ENCODE measurements around the gene SH2D6.

DNA sequence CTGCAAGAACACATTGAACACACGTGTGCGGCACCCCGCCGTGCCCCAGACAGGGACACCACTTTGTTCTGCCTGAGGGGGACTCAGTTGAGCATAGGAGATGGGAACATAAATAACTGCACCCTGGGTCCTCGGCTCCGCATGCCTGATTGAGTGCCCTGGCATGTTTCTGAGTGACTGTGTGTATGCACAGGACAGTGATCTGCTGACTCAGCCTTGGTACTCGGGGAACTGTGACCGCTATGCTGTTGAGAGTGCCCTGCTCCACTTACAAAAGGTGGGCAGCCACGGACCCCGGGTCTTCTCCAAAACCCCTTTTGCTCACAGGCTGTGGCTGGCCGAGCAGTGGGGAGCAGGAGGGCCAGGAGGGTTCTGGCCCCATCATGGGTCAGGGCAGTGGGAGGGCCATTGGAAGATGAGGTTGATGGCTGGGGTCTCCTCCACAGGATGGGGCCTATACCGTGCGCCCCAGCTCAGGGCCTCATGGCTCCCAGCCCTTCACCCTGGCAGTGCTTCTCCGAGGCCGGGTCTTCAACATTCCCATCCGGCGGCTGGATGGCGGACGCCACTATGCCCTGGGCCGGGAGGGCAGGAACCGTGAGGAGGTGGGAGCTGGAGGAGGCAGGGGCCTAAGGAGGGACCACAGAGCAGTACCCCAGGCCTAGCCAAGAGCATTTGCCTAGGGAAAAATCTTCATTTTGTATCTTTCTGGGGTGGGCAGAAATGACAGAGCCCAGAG, 16.9 kb downstream of the SH2D6 start:
- TF ChIP-seq, protein P1, sequence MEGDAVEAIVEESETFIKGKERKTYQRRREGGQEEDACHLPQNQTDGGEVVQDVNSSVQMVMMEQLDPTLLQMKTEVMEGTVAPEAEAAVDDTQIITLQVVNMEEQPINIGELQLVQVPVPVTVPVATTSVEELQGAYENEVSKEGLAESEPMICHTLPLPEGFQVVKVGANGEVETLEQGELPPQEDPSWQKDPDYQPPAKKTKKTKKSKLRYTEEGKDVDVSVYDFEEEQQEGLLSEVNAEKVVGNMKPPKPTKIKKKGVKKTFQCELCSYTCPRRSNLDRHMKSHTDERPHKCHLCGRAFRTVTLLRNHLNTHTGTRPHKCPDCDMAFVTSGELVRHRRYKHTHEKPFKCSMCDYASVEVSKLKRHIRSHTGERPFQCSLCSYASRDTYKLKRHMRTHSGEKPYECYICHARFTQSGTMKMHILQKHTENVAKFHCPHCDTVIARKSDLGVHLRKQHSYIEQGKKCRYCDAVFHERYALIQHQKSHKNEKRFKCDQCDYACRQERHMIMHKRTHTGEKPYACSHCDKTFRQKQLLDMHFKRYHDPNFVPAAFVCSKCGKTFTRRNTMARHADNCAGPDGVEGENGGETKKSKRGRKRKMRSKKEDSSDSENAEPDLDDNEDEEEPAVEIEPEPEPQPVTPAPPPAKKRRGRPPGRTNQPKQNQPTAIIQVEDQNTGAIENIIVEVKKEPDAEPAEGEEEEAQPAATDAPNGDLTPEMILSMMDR (IDR thresholded peaks at IDR 0.05; ENCODE audit: poor library complexity, severe bottlenecking), result no peak
- TF ChIP-seq EZH2 (IDR thresholded peaks at IDR 0.05; ENCODE audit: borderline replicate concordance, insufficient read depth, low read length, poor library complexity, severe bottlenecking) (no peak), TAF1 (IDR thresholded peaks at IDR 0.05; ENCODE audit: low read depth) (no peak), MXI1 (conservative IDR thresholded peaks at IDR 0.05; ENCODE audit: poor library complexity, severe bottlenecking) (no peak), POLR2AphosphoS5 (IDR thresholded peaks at IDR 0.05) (no peak), RAD21 (conservative IDR thresholded peaks at IDR 0.05) (no peak), EP300 (conservative IDR thresholded peaks at IDR 0.05; ENCODE audit: poor library complexity, severe bottlenecking) (no peak)
- TF ChIP-seq, protein P2, sequence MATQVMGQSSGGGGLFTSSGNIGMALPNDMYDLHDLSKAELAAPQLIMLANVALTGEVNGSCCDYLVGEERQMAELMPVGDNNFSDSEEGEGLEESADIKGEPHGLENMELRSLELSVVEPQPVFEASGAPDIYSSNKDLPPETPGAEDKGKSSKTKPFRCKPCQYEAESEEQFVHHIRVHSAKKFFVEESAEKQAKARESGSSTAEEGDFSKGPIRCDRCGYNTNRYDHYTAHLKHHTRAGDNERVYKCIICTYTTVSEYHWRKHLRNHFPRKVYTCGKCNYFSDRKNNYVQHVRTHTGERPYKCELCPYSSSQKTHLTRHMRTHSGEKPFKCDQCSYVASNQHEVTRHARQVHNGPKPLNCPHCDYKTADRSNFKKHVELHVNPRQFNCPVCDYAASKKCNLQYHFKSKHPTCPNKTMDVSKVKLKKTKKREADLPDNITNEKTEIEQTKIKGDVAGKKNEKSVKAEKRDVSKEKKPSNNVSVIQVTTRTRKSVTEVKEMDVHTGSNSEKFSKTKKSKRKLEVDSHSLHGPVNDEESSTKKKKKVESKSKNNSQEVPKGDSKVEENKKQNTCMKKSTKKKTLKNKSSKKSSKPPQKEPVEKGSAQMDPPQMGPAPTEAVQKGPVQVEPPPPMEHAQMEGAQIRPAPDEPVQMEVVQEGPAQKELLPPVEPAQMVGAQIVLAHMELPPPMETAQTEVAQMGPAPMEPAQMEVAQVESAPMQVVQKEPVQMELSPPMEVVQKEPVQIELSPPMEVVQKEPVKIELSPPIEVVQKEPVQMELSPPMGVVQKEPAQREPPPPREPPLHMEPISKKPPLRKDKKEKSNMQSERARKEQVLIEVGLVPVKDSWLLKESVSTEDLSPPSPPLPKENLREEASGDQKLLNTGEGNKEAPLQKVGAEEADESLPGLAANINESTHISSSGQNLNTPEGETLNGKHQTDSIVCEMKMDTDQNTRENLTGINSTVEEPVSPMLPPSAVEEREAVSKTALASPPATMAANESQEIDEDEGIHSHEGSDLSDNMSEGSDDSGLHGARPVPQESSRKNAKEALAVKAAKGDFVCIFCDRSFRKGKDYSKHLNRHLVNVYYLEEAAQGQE (IDR thresholded peaks at IDR 0.05; ENCODE audit: borderline replicate concordance), result no peak
